Measurements from ENCODE around the gene STX10.

Gene STX10

GRCh38 chr19:13165162-13165997 lies 15.2 kb upstream of the STX10 start:
- DNase-seq (ENCODE audit: low spot score): no peak
- Histone ChIP-seq H3K27ac (peak overlapping the region; percentile 95 to 98), H3K4me3 (no peak overlapping the region)
- no peak for TF ChIP-seq CTCF (IDR thresholded peaks at IDR 0.05)

- DNase-seq (ENCODE audit: low spot score): peak; percentile 84
- H3K4me3 ChIP-seq: peak overlapping the region; percentile 65
- no peak for TF ChIP-seq CTCF (IDR thresholded peaks at IDR 0.05)
- H3K27ac ChIP-seq: peak overlapping the region; percentile 95 to 98
These were observed 14.4 kb upstream of the STX10 start for GRCh38 chr19:13164343-13165161.

GRCh38 chr19:13163609-13164342 lies 13.6 kb upstream of the STX10 start:
- Histone ChIP-seq H3K27ac (peak overlapping the region; percentile 95 to 98), H3K4me3 (peak overlapping the region; percentile 65)
- peak; percentile 92 for DNase-seq (ENCODE audit: low spot score)
- TF ChIP-seq CTCF (IDR thresholded peaks at IDR 0.05): no peak

- H3K4me3 ChIP-seq: peak overlapping the region; percentile 65
- no peak for TF ChIP-seq CTCF (IDR thresholded peaks at IDR 0.05)
- peak overlapping the region; percentile 95 to 98 for H3K27ac ChIP-seq
- DNase-seq (ENCODE audit: low spot score): peak; percentile 99
These were observed 12.8 kb upstream of the STX10 start for GRCh38 chr19:13162724-13163608.

GRCh38 chr19:13160557-13160956 lies 10.4 kb upstream of the STX10 start:
- Histone ChIP-seq H3K27ac (no peak overlapping the region), H3K4me3 (no peak overlapping the region)
- TF ChIP-seq CTCF (IDR thresholded peaks at IDR 0.05): no peak
- DNase-seq (ENCODE audit: low spot score): no peak

GRCh38 chr19:13159713-13160112 lies 9.5 kb upstream of the STX10 start:
- Histone ChIP-seq H3K4me3 (no peak overlapping the region), H3K27ac (no peak overlapping the region)
- no peak for DNase-seq (ENCODE audit: low spot score)
- no peak for TF ChIP-seq CTCF (IDR thresholded peaks at IDR 0.05)
